ENCODE data around the gene UBIAD1.

DNA sequence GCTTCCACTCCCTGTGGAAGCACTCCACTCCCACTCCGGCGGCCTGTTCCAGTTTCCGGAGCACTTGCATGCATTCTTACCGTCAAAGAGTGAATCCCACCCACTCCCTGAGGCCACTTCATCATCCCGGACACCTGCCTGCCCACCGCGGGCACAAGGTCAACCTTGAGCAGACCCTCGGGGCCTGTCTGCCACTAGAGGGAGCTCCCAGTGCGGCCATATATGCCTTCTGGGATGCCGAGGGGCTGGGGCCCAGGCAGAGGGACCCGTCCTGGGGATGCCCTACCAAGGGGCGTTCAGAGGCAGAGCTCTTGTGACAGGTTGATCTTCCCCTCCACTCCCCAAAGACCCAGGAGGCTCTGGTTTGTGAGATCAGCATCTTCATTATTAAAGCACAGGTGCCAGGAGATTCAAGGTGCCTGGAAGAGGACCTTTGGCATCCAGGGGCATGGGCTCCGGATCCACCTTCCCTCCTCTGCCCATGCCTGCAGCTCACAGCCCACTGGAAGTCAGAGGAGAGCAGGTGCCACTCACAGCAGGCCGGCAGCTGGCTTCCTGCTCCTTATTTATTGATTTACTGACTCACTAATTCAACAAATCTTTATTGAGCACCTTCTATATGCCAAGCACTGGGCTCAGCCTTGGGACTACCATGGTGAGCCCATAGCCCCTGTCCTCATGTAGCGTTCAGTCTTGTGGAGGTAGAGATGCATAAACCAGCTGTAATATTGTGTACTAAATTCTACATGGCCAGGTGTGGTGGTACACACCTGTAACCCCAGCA is 47.3 kb downstream of the UBIAD1 start:
- TF ChIP-seq EZH2 (IDR thresholded peaks at IDR 0.05; ENCODE audit: borderline replicate concordance, low read depth, low read length, severe bottlenecking) (no peak), MYC (IDR thresholded peaks at IDR 0.05; ENCODE audit: low read depth, low read length) (no peak), POLR2AphosphoS5 (IDR thresholded peaks at IDR 0.05; ENCODE audit: insufficient read depth, low read depth, low read length) (no peak), POLR2A (IDR thresholded peaks at IDR 0.05; ENCODE audit: low read depth, low read length) (no peak), FOS (IDR thresholded peaks at IDR 0.05; ENCODE audit: borderline replicate concordance, insufficient read depth, low read length) (no peak)
- TF ChIP-seq, protein P1, sequence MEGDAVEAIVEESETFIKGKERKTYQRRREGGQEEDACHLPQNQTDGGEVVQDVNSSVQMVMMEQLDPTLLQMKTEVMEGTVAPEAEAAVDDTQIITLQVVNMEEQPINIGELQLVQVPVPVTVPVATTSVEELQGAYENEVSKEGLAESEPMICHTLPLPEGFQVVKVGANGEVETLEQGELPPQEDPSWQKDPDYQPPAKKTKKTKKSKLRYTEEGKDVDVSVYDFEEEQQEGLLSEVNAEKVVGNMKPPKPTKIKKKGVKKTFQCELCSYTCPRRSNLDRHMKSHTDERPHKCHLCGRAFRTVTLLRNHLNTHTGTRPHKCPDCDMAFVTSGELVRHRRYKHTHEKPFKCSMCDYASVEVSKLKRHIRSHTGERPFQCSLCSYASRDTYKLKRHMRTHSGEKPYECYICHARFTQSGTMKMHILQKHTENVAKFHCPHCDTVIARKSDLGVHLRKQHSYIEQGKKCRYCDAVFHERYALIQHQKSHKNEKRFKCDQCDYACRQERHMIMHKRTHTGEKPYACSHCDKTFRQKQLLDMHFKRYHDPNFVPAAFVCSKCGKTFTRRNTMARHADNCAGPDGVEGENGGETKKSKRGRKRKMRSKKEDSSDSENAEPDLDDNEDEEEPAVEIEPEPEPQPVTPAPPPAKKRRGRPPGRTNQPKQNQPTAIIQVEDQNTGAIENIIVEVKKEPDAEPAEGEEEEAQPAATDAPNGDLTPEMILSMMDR (IDR thresholded peaks at IDR 0.05; ENCODE audit: extremely low read depth in 1 of 2, insufficient read depth in 1 of 2, low read depth in 1 of 2, low read length in 2 of 2): peak; percentile 51 to 74
